Upper lobe of left lung (tissue), 6 donors: ENCODE data around the gene MYT1. TPM values are rescaled to one million over a fixed set of nuclear protein-coding genes. Genes with fewer than 3 reads are reported as not detected.
A peak's percentile ranks its signal among the peaks of the same experiment; 100 is the strongest.

Experiments used
- ATAC-seq, 2 donors: fragments of 200-7000 bp; cut with Tn5 transposase; one replicate each; pipeline ENCODE4 v1.9.1; 2022; ENCODE audit warnings: mild to moderate bottlenecking in 2 of 2, moderate library complexity in 2 of 2; ENCODE audit not compliant: low FRiP score in 2 of 2
- DNase-seq, 2 donors: peaks; one replicate each; pipeline ENCODE4 v3.0.0-alpha.2; 2019 to 2020
- H3K27ac ChIP-seq, 4 donors: fragments of 200-600 bp; sonication (generic); one replicate each; pipeline ENCODE4 v1.5.1; 2016 to 2019
- H3K27me3 ChIP-seq, 4 donors: fragments of 200-600 bp; sonication (generic); one replicate each; pipeline ENCODE4 v1.5.1; 2017 to 2019
- H3K36me3 ChIP-seq, 4 donors: fragments of 200-600 bp; sonication (generic); one replicate each; pipeline ENCODE4 v1.5.1; 2016 to 2019
- H3K4me1 ChIP-seq, 4 donors: fragments of 200-600 bp; sonication (generic); one replicate each; pipeline ENCODE4 v1.5.1; 2018 to 2019
- H3K4me3 ChIP-seq, 4 donors: fragments of 200-600 bp; sonication (generic); one replicate each; pipeline ENCODE4 v1.5.1; 2017 to 2019; ENCODE audit warnings: mild to moderate bottlenecking in 2 of 4, moderate library complexity in 1 of 4
- H3K9me3 ChIP-seq, 4 donors: fragments of 200-600 bp; sonication (generic); one replicate each; pipeline ENCODE4 v1.5.1; 2018 to 2019
- EP300 ChIP-seq, 4 donors: sonication (generic); formaldehyde crosslinking; IDR thresholded peaks; one replicate each; pipeline ENCODE4 v1.5.1; 2017; ENCODE audit warnings: antibody characterized with exemption in 4 of 4, control low read depth in 2 of 4
- POLR2A ChIP-seq, 4 donors: fragments of 450-650 bp; IDR thresholded peaks; one replicate each; pipeline ENCODE4 v1.5.1; 2016 to 2017; ENCODE audit warnings: antibody characterized with exemption in 4 of 4, mild to moderate bottlenecking in 2 of 4
- POLR2AphosphoS5 ChIP-seq, 2 donors: sonication (generic); formaldehyde crosslinking; IDR thresholded peaks; one replicate each; pipeline ENCODE4 v1.5.1; 2017; ENCODE audit warnings: antibody characterized with exemption in 2 of 2
- WGBS, 2 donors: methylation state at CpG; one replicate each; pipeline ENCODE4 v1.1.5; 2017 to 2018; 5-methylcytosine and 5-hydroxymethylcytosine counted together
- total RNA-seq, 6 donors: library from RNA; depleted of rRNA in 4 of 6; stranded (reverse); fragments of >200 nt in 4 of 6; gene quantifications; one replicate each; pipeline versions ENCODE4 v1.1.0 to v1.2.1, GENCODE V29; 2016 to 2021
- TF ChIP-seq, protein P1 (sequence below), 6 experiments: fragments of 450-650 bp in 4 of 6; fragments of 200-600 bp in 2 of 6; sonication (generic) in 2 of 6; IDR thresholded peaks; one replicate each; pipeline ENCODE4 v1.5.1; 2016 to 2019; ENCODE audit warnings: antibody characterized with exemption in 6 of 6
- donor health status: DM: no; HTN: no; CAD: no; lungs with moderate emphysema.
- donor health status: DM: no; HTN: yes; CAD: no; lungs with severe emphysema.

MYT1 gene
- total RNA-seq, 6 donors from 2014 or later, result 0.09 to 3.1 TPM; not detected in 4

DNA sequence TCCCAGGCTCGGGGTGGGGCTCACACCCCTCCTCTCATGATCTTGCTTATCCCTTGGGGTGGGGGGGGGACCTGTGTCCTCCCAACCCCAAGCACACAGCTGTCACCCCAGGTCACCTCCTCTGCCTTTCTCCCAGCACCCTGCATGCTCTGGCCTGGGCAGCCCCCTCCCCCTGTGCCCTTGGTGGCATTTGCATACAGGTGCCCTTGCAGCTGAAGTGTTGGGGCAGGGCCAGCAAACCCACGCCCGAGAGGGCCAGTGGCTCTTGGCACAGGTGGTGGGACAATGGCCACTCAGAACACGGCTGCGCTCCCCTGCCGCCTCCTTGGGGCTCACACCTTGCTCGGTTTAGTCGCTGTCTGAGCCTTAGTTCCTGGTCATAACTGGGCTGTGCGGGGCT, 11.3 kb upstream of the MYT1 start:
- WGBS, 2 donors, result 81 to 83% methylated on average over 7 to 9 of the region's 9 CpGs
- ATAC-seq, result no peak
- TF ChIP-seq, protein P1, sequence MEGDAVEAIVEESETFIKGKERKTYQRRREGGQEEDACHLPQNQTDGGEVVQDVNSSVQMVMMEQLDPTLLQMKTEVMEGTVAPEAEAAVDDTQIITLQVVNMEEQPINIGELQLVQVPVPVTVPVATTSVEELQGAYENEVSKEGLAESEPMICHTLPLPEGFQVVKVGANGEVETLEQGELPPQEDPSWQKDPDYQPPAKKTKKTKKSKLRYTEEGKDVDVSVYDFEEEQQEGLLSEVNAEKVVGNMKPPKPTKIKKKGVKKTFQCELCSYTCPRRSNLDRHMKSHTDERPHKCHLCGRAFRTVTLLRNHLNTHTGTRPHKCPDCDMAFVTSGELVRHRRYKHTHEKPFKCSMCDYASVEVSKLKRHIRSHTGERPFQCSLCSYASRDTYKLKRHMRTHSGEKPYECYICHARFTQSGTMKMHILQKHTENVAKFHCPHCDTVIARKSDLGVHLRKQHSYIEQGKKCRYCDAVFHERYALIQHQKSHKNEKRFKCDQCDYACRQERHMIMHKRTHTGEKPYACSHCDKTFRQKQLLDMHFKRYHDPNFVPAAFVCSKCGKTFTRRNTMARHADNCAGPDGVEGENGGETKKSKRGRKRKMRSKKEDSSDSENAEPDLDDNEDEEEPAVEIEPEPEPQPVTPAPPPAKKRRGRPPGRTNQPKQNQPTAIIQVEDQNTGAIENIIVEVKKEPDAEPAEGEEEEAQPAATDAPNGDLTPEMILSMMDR (IDR thresholded peaks at IDR 0.05), result no peak
- TF ChIP-seq EP300 (IDR thresholded peaks at IDR 0.05) (no peak), POLR2A (IDR thresholded peaks at IDR 0.05) (no peak), POLR2AphosphoS5 (IDR thresholded peaks at IDR 0.05) (no peak)

DNA sequence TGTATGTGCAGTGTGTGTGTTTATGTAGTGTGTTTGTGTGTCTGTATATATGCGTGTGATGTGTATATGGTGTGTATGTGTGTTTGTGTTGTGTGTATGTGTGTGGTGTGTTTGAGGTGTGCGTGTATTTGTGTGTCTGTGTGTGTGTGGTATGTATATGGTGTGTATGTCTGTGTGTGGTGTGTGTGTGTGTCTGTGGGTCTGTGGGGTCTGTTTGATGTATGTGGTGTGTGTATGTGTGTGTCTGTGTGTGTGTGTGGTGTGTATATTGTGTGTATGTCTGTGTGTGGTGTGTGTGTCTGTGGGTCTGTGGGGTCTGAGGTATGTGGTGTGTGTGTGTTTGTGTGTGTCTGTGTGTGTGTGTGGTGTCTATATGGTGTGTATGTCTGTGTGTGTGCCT, 10.8 kb upstream of the MYT1 start:
- Histone ChIP-seq H3K27me3 (no peaks in the 10 kb centered on the region), H3K4me1 (no peaks in the 10 kb centered on the region), H3K4me3 (no peak overlapping the region), H3K27ac (no peak overlapping the region), H3K36me3 (no peaks in the 10 kb centered on the region), H3K9me3 (no peaks in the 10 kb centered on the region)
- DNase-seq (no peak), ATAC-seq (no peak)
- TF ChIP-seq POLR2A (IDR thresholded peaks at IDR 0.05), result no peak
- no peak for TF ChIP-seq POLR2AphosphoS5 (IDR thresholded peaks at IDR 0.05)
- TF ChIP-seq, protein P1 (IDR thresholded peaks at IDR 0.05), result no peak
- no peak for TF ChIP-seq EP300 (IDR thresholded peaks at IDR 0.05)
- WGBS, 2 donors, result 68 to 96% methylated on average over 2 of the region's 2 CpGs

More for the DNA sequence above, 11.3 kb upstream of the MYT1 start:
- Histone ChIP-seq H3K9me3 (no peaks in the 10 kb centered on the region), H3K27ac (no peak overlapping the region), H3K27me3 (no peaks in the 10 kb centered on the region), H3K36me3 (no peaks in the 10 kb centered on the region), H3K4me3 (no peak overlapping the region), H3K4me1 (no peaks in the 10 kb centered on the region)
- DNase-seq, result peak in 1 of 2 donors; percentile 70

DNA sequence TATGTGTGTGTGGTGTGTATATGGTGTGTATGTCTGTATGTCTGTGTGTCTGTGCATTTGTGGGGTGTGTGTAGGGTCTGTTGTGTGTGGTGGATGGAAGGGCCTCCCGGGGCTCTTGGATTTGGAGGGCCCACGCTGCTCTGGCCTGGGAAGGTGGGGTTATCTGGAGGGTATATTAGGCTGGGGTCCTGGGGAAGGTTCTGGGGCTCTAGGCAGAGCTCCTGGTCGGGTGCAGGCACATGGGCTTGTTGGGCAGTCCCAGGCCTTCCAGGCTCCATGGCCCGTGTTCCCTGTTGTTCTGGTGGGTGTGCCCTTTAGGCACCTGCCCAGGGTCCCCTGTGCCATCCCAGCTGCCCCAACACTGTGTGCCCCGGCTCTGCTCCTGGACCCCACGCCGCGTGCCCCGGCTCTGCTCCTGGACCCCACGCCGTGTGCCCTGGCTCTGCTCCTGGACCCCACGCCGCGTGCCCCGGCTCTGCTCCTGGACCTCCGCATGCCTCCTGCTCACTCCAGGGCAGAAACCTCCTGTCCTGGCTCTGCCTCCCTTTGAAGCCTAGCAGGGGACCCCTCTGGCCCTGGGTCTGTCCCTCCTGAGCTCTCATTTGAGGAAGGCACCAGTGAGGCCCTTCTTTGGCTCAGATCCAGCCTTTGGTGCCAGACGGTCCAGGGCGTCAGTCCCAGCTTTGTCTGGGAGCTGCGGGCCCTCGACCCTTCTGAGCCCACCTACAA, 10.2 kb upstream of the MYT1 start:
- Histone ChIP-seq H3K9me3 (no peaks in the 10 kb centered on the region), H3K4me3 (no peak overlapping the region), H3K27me3 (no peaks in the 10 kb centered on the region), H3K36me3 (no peaks in the 10 kb centered on the region), H3K4me1 (no peaks in the 10 kb centered on the region), H3K27ac (no peak overlapping the region)
- DNase-seq (peak in 1 of 2 donors; percentile 67), ATAC-seq (no peak)
- TF ChIP-seq, protein P1 (IDR thresholded peaks at IDR 0.05), result no peak
- TF ChIP-seq EP300 (IDR thresholded peaks at IDR 0.05) (no peak), POLR2A (IDR thresholded peaks at IDR 0.05) (no peak), POLR2AphosphoS5 (IDR thresholded peaks at IDR 0.05) (no peak)
- WGBS, 2 donors, result 81 to 90% methylated on average over 17 to 19 of the region's 20 CpGs

DNA sequence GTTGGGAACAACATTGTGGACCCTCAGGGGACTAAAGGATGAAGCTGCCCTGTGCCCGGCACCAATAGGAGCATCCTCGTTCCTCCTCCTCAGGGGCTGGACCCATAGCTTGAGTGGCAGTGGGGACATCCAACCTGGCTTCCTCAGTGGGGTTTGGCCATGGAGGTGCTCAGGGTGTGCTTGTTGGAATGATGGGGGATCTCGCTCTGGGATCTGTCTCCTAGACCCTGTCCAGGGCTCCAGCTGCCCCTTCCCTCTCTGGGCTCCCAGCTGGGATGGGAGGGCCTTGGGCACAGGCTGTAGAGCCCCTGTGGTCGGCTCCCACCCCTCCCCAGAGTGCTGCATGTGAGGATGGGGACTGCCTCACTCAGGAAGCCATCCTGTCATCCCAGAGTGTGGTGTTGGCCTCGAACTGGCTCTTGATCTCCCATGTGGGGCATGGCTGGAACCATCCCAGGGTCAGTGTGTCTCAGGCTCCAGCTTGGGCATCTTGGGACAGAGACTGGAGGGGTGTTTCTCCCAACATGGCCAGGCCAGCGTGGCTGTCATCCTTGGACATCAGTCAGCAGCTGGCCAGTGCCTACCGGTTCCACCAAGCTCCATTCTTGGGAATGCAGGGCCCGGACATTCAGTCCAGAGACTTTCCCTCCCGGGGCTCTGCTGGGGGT, 9.5 kb upstream of the MYT1 start:
- H3K36me3 ChIP-seq, result no peaks in the 10 kb centered on the region
- H3K4me1 ChIP-seq, result no peaks in the 10 kb centered on the region
- TF ChIP-seq EP300 (IDR thresholded peaks at IDR 0.05) (no peak), POLR2A (IDR thresholded peaks at IDR 0.05) (no peak), POLR2AphosphoS5 (IDR thresholded peaks at IDR 0.05) (no peak)
- TF ChIP-seq, protein P1 (IDR thresholded peaks at IDR 0.05), result no peak
- H3K27me3 ChIP-seq, result peaks cover 0 to 3% (median 0%) of the 10 kb centered on the region in 4 donors
- H3K9me3 ChIP-seq, result no peaks in the 10 kb centered on the region
- 73 to 88% methylated on average over 3 to 8 of the region's 9 CpGs for WGBS, 2 donors
- H3K27ac ChIP-seq, result no peak overlapping the region
- no peak overlapping the region for H3K4me3 ChIP-seq
- DNase-seq, result no peak
- ATAC-seq, result no peak
